HG03066 (cell line): ENCODE measurements around the gene TRIM8.
"Not testable (repeated sequence)": the region's sequence is repeated elsewhere in the genome, so short reads cannot be mapped to it uniquely, and the experiment has no call there.

ENCODE experiments used
- ATAC-seq: cut with Tn5 transposase; IDR thresholded peaks from one replicate; pipeline ENCODE4 v1.9.1; 2021; ENCODE audit warnings: low read depth; ENCODE audit not compliant: unreplicated experiment

TRIM8 gene

GRCh38 chr10:102667411-102667810, 23.1 kb downstream of the TRIM8 start:
- not testable (repeated sequence) for ATAC-seq

- no peak for ATAC-seq
Observed at GRCh38 chr10:102668326-102669107, 24.2 kb downstream of the TRIM8 start.

- ATAC-seq: no peak
Observed at GRCh38 chr10:102669206-102670064, 25.2 kb downstream of the TRIM8 start.

GRCh38 chr10:102670065-102670670, 25.9 kb downstream of the TRIM8 start:
- no peak for ATAC-seq

GRCh38 chr10:102670871-102671434, 26.7 kb downstream of the TRIM8 start:
- ATAC-seq: no peak

GRCh38 chr10:102673236-102673818, 29.0 kb downstream of the TRIM8 start:
- ATAC-seq: no peak

- no peak for ATAC-seq
Observed at GRCh38 chr10:102673819-102674511, 29.7 kb downstream of the TRIM8 start.

GRCh38 chr10:102674566-102674965, 30.3 kb downstream of the TRIM8 start:
- no peak for ATAC-seq

- no peak for ATAC-seq
Observed at GRCh38 chr10:102675011-102675665, 30.9 kb downstream of the TRIM8 start.

- ATAC-seq: no peak
Observed at GRCh38 chr10:102675666-102676533, 31.6 kb downstream of the TRIM8 start.

GRCh38 chr10:102676534-102677315, 32.4 kb downstream of the TRIM8 start:
- no peak for ATAC-seq

- ATAC-seq: no peak
Observed at GRCh38 chr10:102677331-102678067, 33.2 kb downstream of the TRIM8 start.

GRCh38 chr10:102678068-102678400, 33.8 kb downstream of the TRIM8 start:
- no peak for ATAC-seq

- ATAC-seq: no peak
Observed at GRCh38 chr10:102678842-102679289, 34.6 kb downstream of the TRIM8 start.

- no peak for ATAC-seq
Observed at GRCh38 chr10:102679596-102679995, 35.3 kb downstream of the TRIM8 start.

GRCh38 chr10:102681696-102682095, 37.4 kb downstream of the TRIM8 start:
- no peak for ATAC-seq

GRCh38 chr10:102682416-102682815, 38.1 kb downstream of the TRIM8 start:
- no peak for ATAC-seq
